ENCODE results near the gene MYL12A.
"Not testable (repeated sequence)": the region's sequence is repeated elsewhere in the genome, so short reads cannot be mapped to it uniquely, and the experiment has no call there.

DNA sequence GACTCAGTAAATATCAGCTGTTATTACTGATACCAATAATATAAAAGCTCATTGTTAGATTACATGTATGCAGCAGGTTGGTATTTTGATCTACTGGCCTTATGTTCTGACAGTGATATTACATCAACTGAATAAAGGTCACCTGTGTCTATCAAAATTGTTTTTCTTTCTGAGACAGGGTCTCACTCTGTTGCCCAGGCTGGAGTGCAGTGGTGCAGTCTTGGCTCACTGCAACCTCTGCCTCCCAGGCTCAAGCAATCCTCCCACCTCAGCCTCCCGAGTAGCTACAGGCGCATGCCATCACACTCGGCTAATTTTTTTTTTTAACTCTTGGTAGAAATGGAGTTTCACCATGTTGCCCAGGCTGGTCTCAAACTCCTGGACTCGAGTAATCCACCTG, 26.7 kb upstream of the MYL12A start:
- not testable (repeated sequence) for TF ChIP-seq REST (IDR thresholded peaks at IDR 0.05; ENCODE audit: unreplicated experiment); EZH2 (IDR thresholded peaks at IDR 0.05; ENCODE audit: low read depth, unreplicated experiment); CTCF (conservative IDR thresholded peaks at IDR 0.05; ENCODE audit: low read depth in 2 of 2); POLR2AphosphoS5 (IDR thresholded peaks at IDR 0.05; ENCODE audit: low read depth); EZH2phosphoT487 (IDR thresholded peaks at IDR 0.05; ENCODE audit: unreplicated experiment); ZNF331 (CRISPR knock-in tag; IDR thresholded peaks at IDR 0.05; ENCODE audit: low read depth); CREB1 (CRISPR knock-in tag; IDR thresholded peaks at IDR 0.05; ENCODE audit: low read depth)
